Measurements from ENCODE around the gene KCNQ1.

The KCNQ1 gene

DNA sequence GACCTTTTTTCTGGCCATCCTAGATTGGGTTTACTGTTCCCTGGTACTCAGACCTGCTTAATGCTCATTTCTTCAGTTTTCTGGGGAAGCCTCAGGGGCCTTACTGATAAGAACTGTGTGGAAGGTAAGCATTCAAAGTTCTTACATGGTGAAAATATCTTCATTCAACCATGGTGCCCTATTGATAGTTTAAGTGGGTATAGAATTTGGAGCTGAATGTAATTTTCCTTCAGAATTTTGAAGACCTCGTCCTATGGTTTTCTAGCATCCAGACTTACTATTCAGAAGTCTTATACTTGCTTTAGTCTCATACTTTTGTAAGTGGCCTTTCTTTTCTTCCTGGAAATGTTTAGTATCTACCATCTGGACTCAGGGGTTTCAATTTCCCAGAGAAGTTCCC, 365.0 kb downstream of the KCNQ1 start:
- H3K9ac ChIP-seq (ENCODE audit: low read depth, low read length, poor library complexity, severe bottlenecking), result no peak overlapping the region
- no peak overlapping the region for H3K4me3 ChIP-seq (ENCODE audit: low read length, poor library complexity, severe bottlenecking)
- peak overlapping the region; percentile 6 for H3K4me2 ChIP-seq (ENCODE audit: low read depth, low read length, poor library complexity, severe bottlenecking)
- no peak overlapping the region for H2AFZ ChIP-seq (ENCODE audit: low read length)
- no peaks in the 10 kb centered on the region for H4K20me1 ChIP-seq (ENCODE audit: insufficient read depth, low read length, poor library complexity, severe bottlenecking)
- H3K79me2 ChIP-seq (ENCODE audit: insufficient read depth, low read length), result peaks cover 6% of the 10 kb centered on the region; the same call in 1 of the 2 replicates
- no peaks in the 10 kb centered on the region for H3K27me3 ChIP-seq (ENCODE audit: insufficient read depth, low read length, poor library complexity, severe bottlenecking)
- no peaks in the 10 kb centered on the region for H3F3A ChIP-seq (ENCODE audit: low read depth)
- H3K9me3 ChIP-seq (ENCODE audit: insufficient read depth, low read depth, low read length), result no peaks in the 10 kb centered on the region
- H3K36me3 ChIP-seq (ENCODE audit: insufficient read depth, low read length), result no peaks in the 10 kb centered on the region
- no peaks in the 10 kb centered on the region for H3K9me2 ChIP-seq (replicated peaks; ENCODE audit: low read depth, low read length)
- peaks cover 34% of the 10 kb centered on the region for H3K4me1 ChIP-seq (ENCODE audit: insufficient read depth, low read length, poor library complexity, severe bottlenecking)
- TF ChIP-seq, protein P1, sequence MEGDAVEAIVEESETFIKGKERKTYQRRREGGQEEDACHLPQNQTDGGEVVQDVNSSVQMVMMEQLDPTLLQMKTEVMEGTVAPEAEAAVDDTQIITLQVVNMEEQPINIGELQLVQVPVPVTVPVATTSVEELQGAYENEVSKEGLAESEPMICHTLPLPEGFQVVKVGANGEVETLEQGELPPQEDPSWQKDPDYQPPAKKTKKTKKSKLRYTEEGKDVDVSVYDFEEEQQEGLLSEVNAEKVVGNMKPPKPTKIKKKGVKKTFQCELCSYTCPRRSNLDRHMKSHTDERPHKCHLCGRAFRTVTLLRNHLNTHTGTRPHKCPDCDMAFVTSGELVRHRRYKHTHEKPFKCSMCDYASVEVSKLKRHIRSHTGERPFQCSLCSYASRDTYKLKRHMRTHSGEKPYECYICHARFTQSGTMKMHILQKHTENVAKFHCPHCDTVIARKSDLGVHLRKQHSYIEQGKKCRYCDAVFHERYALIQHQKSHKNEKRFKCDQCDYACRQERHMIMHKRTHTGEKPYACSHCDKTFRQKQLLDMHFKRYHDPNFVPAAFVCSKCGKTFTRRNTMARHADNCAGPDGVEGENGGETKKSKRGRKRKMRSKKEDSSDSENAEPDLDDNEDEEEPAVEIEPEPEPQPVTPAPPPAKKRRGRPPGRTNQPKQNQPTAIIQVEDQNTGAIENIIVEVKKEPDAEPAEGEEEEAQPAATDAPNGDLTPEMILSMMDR (conservative IDR thresholded peaks at IDR 0.05; ENCODE audit: low read length), result no peak
- no peak for TF ChIP-seq EZH2phosphoT487 (IDR thresholded peaks at IDR 0.05; ENCODE audit: borderline replicate concordance)

DNA sequence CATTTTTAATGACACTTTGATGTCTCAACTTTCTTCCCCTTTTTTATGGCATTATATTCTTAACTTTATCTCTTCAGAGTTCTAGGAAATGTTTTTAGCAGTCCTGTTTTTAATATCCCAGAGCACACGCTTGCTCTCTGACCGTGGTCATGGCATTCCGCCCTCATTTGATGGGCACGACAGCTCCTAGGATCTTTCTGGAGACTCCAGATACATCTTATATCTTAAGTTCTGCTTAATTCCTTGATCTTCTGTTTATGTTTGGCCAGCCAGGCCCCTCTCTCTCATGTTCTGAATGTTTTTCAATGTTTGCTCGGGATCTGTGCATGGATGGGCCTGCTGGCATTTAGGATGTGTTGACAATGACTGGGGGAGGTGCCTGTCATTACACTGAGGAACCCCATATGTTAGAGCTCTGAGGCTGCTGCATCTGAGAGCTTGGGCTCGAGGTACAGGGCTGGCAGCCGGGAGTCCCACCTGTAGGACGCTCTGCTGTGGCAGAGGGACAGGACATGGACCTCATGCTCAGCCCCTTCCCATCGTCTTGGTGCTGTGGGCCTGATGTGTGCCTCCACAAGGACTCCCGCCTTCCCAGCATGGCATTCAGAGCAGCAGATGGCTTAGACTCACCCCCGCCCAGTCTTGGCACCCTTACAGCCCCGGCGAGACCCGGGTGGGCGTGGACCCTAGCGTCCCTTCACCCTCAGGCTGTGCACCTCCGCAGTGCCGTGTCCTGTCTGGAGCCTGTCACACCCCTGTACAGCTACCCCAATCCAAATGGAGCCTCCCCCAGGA, 365.8 kb downstream of the KCNQ1 start:
- Histone ChIP-seq H3K4me2 (ENCODE audit: low read depth, low read length, poor library complexity, severe bottlenecking) (no peak overlapping the region), H4K20me1 (ENCODE audit: insufficient read depth, low read length, poor library complexity, severe bottlenecking) (no peaks in the 10 kb centered on the region), H3K9me3 (ENCODE audit: insufficient read depth, low read depth, low read length) (no peaks in the 10 kb centered on the region), H3K9me2 (replicated peaks; ENCODE audit: low read depth, low read length) (no peaks in the 10 kb centered on the region), H3K79me2 (ENCODE audit: insufficient read depth, low read length) (peaks cover 6% of the 10 kb centered on the region; the same call in 1 of the 2 replicates), H3K9ac (ENCODE audit: low read depth, low read length, poor library complexity, severe bottlenecking) (peak overlapping the region; percentile 74), H2AFZ (ENCODE audit: low read length) (no peak overlapping the region), H3F3A (ENCODE audit: low read depth) (no peaks in the 10 kb centered on the region), H3K36me3 (ENCODE audit: insufficient read depth, low read length) (no peaks in the 10 kb centered on the region), H3K4me3 (ENCODE audit: low read length, poor library complexity, severe bottlenecking) (no peak overlapping the region), H3K4me1 (ENCODE audit: insufficient read depth, low read length, poor library complexity, severe bottlenecking) (peaks cover 40% of the 10 kb centered on the region), H3K27me3 (ENCODE audit: insufficient read depth, low read length, poor library complexity, severe bottlenecking) (no peaks in the 10 kb centered on the region)
- TF ChIP-seq EZH2phosphoT487 (IDR thresholded peaks at IDR 0.05; ENCODE audit: borderline replicate concordance), result no peak
- TF ChIP-seq, protein P1 (conservative IDR thresholded peaks at IDR 0.05; ENCODE audit: low read length), result no peak

DNA sequence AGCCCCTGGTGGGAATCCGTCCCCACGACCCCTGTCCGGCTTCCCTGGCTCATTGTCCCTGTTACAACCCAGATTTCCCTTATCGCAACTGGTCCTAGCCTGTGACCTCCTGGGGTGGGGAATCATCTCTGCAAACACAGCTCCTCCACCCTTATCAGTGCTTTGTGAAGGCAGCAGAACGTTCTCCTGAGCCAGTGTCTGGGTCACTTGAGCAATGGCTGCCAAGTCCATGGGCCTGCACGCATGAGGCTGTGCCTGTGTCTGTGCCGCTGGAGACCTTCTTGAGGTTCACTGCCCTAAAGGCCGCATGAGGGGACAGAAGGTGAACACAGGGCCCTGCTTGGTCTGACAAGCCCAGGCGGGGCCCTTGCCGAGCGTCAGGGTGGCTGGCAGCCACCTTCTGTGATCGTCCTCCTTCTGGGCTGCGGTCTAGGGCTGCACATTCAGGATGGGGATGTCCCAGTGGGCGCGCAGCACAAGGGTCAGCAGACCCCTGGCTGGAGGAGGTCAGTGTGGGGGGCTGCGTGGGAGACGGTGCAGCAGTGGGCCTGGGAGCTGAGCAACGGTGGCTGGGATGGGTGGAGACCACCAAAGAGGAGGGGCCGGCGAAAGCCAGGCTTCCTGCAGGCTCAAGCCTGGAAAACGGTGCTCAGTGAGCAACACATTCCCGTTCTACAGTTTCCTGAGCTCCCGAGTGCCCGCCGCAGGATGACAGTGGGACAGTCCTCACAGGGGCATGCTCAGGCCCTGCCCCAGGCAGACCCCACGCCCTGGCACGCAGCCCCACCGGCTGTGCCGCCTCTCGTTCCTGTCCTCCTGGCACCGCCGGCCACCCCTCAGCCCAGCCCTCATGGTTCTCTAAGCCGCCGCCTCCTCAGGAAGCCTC, 366.6 kb downstream of the KCNQ1 start:
- no peaks in the 10 kb centered on the region for H3F3A ChIP-seq (ENCODE audit: low read depth)
- H3K9me3 ChIP-seq (ENCODE audit: insufficient read depth, low read depth, low read length), result no peaks in the 10 kb centered on the region; the same call in 1 of the 2 replicates
- peak overlapping the region; percentile 53 for H3K4me3 ChIP-seq (ENCODE audit: low read length, poor library complexity, severe bottlenecking)
- H3K79me2 ChIP-seq (ENCODE audit: insufficient read depth, low read length), result peaks cover 6% of the 10 kb centered on the region; the same call in 1 of the 2 replicates
- H3K36me3 ChIP-seq (ENCODE audit: insufficient read depth, low read length), result no peaks in the 10 kb centered on the region; the same call in 1 of the 2 replicates
- TF ChIP-seq, protein P1 (conservative IDR thresholded peaks at IDR 0.05; ENCODE audit: low read length), result no peak
- no peaks in the 10 kb centered on the region for H3K27me3 ChIP-seq (ENCODE audit: insufficient read depth, low read length, poor library complexity, severe bottlenecking)
- no peaks in the 10 kb centered on the region for H4K20me1 ChIP-seq (ENCODE audit: insufficient read depth, low read length, poor library complexity, severe bottlenecking)
- no peak overlapping the region for H2AFZ ChIP-seq (ENCODE audit: low read length)
- H3K9ac ChIP-seq (ENCODE audit: low read depth, low read length, poor library complexity, severe bottlenecking), result peak overlapping the region; percentile 74
- H3K4me1 ChIP-seq (ENCODE audit: insufficient read depth, low read length, poor library complexity, severe bottlenecking), result peaks cover 40% of the 10 kb centered on the region
- no peaks in the 10 kb centered on the region for H3K9me2 ChIP-seq (replicated peaks; ENCODE audit: low read depth, low read length)
- H3K4me2 ChIP-seq (ENCODE audit: low read depth, low read length, poor library complexity, severe bottlenecking), result peak overlapping the region; percentile 68

Data from Loucy (cell line).